CD14-positive monocyte (primary cell): Measurements from ENCODE around the gene THRB. TPM values are rescaled to one million over a fixed set of nuclear protein-coding genes. Genes with fewer than 3 reads are reported as not detected.

Source experiments
- DNase-seq, 3 donors: peaks; one replicate each; pipeline ENCODE4 v3.0.0-alpha.2; 2011 to 2022
- H2AFZ ChIP-seq: 2 replicates; pipeline ENCODE4 v1.6.0; 2012; ENCODE audit warnings: mild to moderate bottlenecking, low read depth, low read length, inconsistent platforms; ENCODE audit not compliant: insufficient read depth, poor library complexity, severe bottlenecking
- H3K27ac ChIP-seq, 2 donors: 1 replicate in 1 of 2; 2 replicates in 1 of 2; pipeline ENCODE4 v1.5.1; 2012 to 2013; ENCODE audit warnings: low read length in 2 of 2, control low read depth in 1 of 2, inconsistent platforms in 1 of 2, low read depth in 1 of 2, mild to moderate bottlenecking in 1 of 2
- H3K27me3 ChIP-seq, 2 donors: one replicate each; pipeline versions ENCODE4 v1.6.0 to v1.6.1; 2011 to 2013; ENCODE audit warnings: low read length in 2 of 2; ENCODE audit not compliant: control insufficient read depth in 2 of 2, insufficient read depth in 2 of 2
- H3K36me3 ChIP-seq, 2 donors: replicated peaks in 1 of 2; 1 replicate in 1 of 2; 2 replicates in 1 of 2; pipeline versions ENCODE4 v1.5.1 to v1.6.1; 2012 to 2013; ENCODE audit warnings: low read length in 2 of 2, control low read depth in 1 of 2, inconsistent platforms in 1 of 2, mild to moderate bottlenecking in 1 of 2; ENCODE audit not compliant: insufficient read depth in 2 of 2, control insufficient read depth in 1 of 2
- H3K4me1 ChIP-seq, 2 donors: 1 replicate in 1 of 2; 2 replicates in 1 of 2; pipeline versions ENCODE4 v1.5.1 to v1.6.1; 2012 to 2013; ENCODE audit warnings: low read length in 2 of 2, control low read depth in 1 of 2, inconsistent platforms in 1 of 2, mild to moderate bottlenecking in 1 of 2, moderate library complexity in 1 of 2; ENCODE audit not compliant: insufficient read depth in 2 of 2, control insufficient read depth in 1 of 2
- H3K4me2 ChIP-seq: replicated peaks from 2 replicates; pipeline ENCODE3; 2012; ENCODE audit warnings: low read length, moderate library complexity, mild to moderate bottlenecking; ENCODE audit not compliant: poor library complexity, severe bottlenecking; ENCODE audit errors: extremely low read depth
- H3K4me3 ChIP-seq, 3 experiments: fragments of 200-600 bp in 1 of 3; sonication (generic) in 1 of 3; replicated peaks in 1 of 3; 1 replicate in 2 of 3; 2 replicates in 1 of 3; pipeline ENCODE4 v1.5.1; 2011 to 2013; ENCODE audit warnings: low read length in 3 of 3, mild to moderate bottlenecking in 3 of 3, control low read depth in 2 of 3, low read depth in 2 of 3, inconsistent platforms in 1 of 3, moderate library complexity in 1 of 3
- H3K79me2 ChIP-seq: 2 replicates; pipeline ENCODE4 v1.6.0; 2012; ENCODE audit warnings: mild to moderate bottlenecking, control low read depth, inconsistent platforms, low read length, moderate library complexity; ENCODE audit not compliant: insufficient read depth
- H3K9ac ChIP-seq: 2 replicates; pipeline ENCODE4 v1.6.0; 2017; ENCODE audit warnings: low read length, mild to moderate bottlenecking; ENCODE audit not compliant: insufficient read depth, poor library complexity, severe bottlenecking
- H3K9me3 ChIP-seq, 2 donors: replicated peaks in 1 of 2; 1 replicate in 1 of 2; 2 replicates in 1 of 2; pipeline versions ENCODE4 v1.5.1 to v1.6.1; 2012 to 2013; ENCODE audit warnings: low read length in 2 of 2, control low read depth in 1 of 2; ENCODE audit not compliant: control insufficient read depth in 1 of 2, insufficient read depth in 1 of 2
- H4K20me1 ChIP-seq: 2 replicates; pipeline ENCODE4 v1.6.0; 2012; ENCODE audit warnings: mild to moderate bottlenecking, low read length, control low read depth, moderate library complexity; ENCODE audit not compliant: insufficient read depth
- H3K27ac Mint-ChIP-seq, 7 donors: one replicate each; pipeline ENCODE4 v1.8.0; 2020; ENCODE audit warnings: mild to moderate bottlenecking in 7 of 7, mixed read lengths in 7 of 7, moderate library complexity in 6 of 7, inconsistent platforms in 2 of 7
- H3K27me3 Mint-ChIP-seq, 3 donors: one replicate each; pipeline ENCODE4 v1.8.0; 2021 to 2022; ENCODE audit warnings: low read depth in 3 of 3, mild to moderate bottlenecking in 3 of 3, mixed read lengths in 3 of 3, moderate library complexity in 3 of 3, inconsistent platforms in 1 of 3
- H3K36me3 Mint-ChIP-seq, 2 donors: one replicate each; pipeline ENCODE4 v1.8.0; 2020; ENCODE audit warnings: mixed read lengths in 2 of 2, inconsistent platforms in 1 of 2, mild to moderate bottlenecking in 1 of 2
- H3K4me1 Mint-ChIP-seq: one replicate; pipeline ENCODE4 v1.8.0; 2020; ENCODE audit warnings: mild to moderate bottlenecking, mixed read lengths
- H3K4me3 Mint-ChIP-seq, 2 donors: one replicate each; pipeline ENCODE4 v1.8.0; 2020; ENCODE audit warnings: mild to moderate bottlenecking in 2 of 2, mixed read lengths in 2 of 2, moderate library complexity in 1 of 2
- H3K9me3 Mint-ChIP-seq, 7 donors: one replicate each; pipeline ENCODE4 v1.8.0; 2020 to 2022; ENCODE audit warnings: mixed read lengths in 7 of 7, mild to moderate bottlenecking in 6 of 7, moderate library complexity in 6 of 7, inconsistent platforms in 2 of 7
- CTCF ChIP-seq: fragments of 200-600 bp; IDR thresholded peaks from one replicate; pipeline ENCODE4 v1.8.0; 2022; ENCODE audit warnings: antibody characterized with exemption, mild to moderate bottlenecking
- WGBS: methylation state at CpG from one replicate; pipeline ENCODE4 v1.1.5; 2013; ENCODE audit warnings: missing lambda C conversion rate; ENCODE audit not compliant: insufficient coverage; 5-methylcytosine and 5-hydroxymethylcytosine counted together
- intact Hi-C, 2 donors: fragments of 100-400 bp; cut with micrococcal nuclease; formaldehyde crosslinking; loops; one replicate each; pipeline versions ENCODE4 v1.15.0 to v1.15.1; 2023
- polyA plus RNA-seq, 3 donors: library from polyadenylated mRNA; depleted of rRNA in 1 of 3; unstranded in 2 of 3; stranded (reverse) in 1 of 3; fragments of 300-500 nt in 2 of 3; fragments of >200 nt in 1 of 3; fragmentation: Illumina TruSeq in 2 of 3; gene quantifications; 1 replicate in 2 of 3; 2 replicates in 1 of 3; pipeline ENCODE4 v1.2.3, GENCODE V29; 2012 to 2021

Gene THRB
- polyA plus RNA-seq, 3 donors: 0.05 TPM; not detected in 2

- H3K79me2 ChIP-seq: no peaks in the 10 kb centered on the region
- no peak overlapping the region for H2AFZ ChIP-seq
- Mint-ChIP-seq H3K4me1 (no peaks in the 10 kb centered on the region), H3K9me3 (peaks cover 0 to 3% (median 0%) of the 10 kb centered on the region in 7 donors), H3K27me3 (no peaks in the 10 kb centered on the region), H3K27ac (no peak overlapping the region), H3K4me3 (no peak overlapping the region), H3K36me3 (no peaks in the 10 kb centered on the region)
- H3K9ac ChIP-seq: no peak overlapping the region
- DNase-seq: no peak
- H3K36me3 ChIP-seq: no peaks in the 10 kb centered on the region
- H3K9me3 ChIP-seq: no peaks in the 10 kb centered on the region
- H3K4me1 ChIP-seq: no peaks in the 10 kb centered on the region
- TF ChIP-seq CTCF: no peak
- H3K27ac ChIP-seq: no peak overlapping the region
- no peak overlapping the region for H3K4me2 ChIP-seq
- H4K20me1 ChIP-seq: no peaks in the 10 kb centered on the region
- intact Hi-C loops: no loop called here
- H3K4me3 ChIP-seq: no peak overlapping the region
- H3K27me3 ChIP-seq: no peaks in the 10 kb centered on the region
Measured at GRCh38 chr3:24310887-24311286, 183.8 kb downstream of the THRB start.

DNA sequence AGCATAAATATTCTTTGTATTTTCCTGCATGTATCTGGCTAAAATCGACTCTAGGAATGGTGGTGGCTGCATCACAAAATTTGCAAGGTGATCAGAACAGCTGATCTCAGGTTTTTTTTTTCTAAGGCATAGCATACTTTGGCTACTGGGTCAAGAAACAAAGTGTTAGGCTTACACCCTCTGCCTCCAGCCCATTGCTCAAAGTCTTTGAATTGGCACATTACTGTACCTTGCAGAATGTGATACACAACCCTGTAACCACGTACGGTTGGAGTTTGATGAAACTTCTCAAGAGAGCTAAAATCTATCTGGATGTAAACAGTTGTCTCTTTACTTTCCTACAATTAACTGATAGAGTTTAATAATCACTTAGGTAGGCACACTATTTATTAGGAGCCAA, 188.1 kb downstream of the THRB start:
- no peak for TF ChIP-seq CTCF
- DNase-seq: no peak
- Histone ChIP-seq H3K36me3 (no peaks in the 10 kb centered on the region), H3K79me2 (no peaks in the 10 kb centered on the region), H3K9me3 (no peaks in the 10 kb centered on the region), H3K27me3 (no peaks in the 10 kb centered on the region), H3K27ac (no peak overlapping the region), H2AFZ (no peak overlapping the region), H3K9ac (no peak overlapping the region), H4K20me1 (no peaks in the 10 kb centered on the region), H3K4me1 (no peaks in the 10 kb centered on the region), H3K4me3 (no peak overlapping the region), H3K4me2 (no peak overlapping the region)
- Mint-ChIP-seq H3K27me3 (no peaks in the 10 kb centered on the region), H3K9me3 (peaks cover 0 to 3% (median 0%) of the 10 kb centered on the region in 7 donors), H3K36me3 (no peaks in the 10 kb centered on the region), H3K27ac (no peak overlapping the region), H3K4me1 (no peaks in the 10 kb centered on the region), H3K4me3 (no peak overlapping the region)
- intact Hi-C loops: no loop called here
- WGBS: 86% methylated on average over 1 of the region's 3 CpGs
